Activated CD4-positive, alpha-beta T cell treated with anti-CD3 and anti-CD28 coated beads, Interleukin-2, amount 50 U/mL, for 4 hours (primary cell): ENCODE results near the gene CD276.
"Not testable (repeated sequence)": the region's sequence is repeated elsewhere in the genome, so short reads cannot be mapped to it uniquely, and the experiment has no call there.

Experiments
- DNase-seq, 2 experiments: peaks; one replicate each; pipeline ENCODE4 v3.0.0-alpha.2; 2020

CD276 gene

DNA sequence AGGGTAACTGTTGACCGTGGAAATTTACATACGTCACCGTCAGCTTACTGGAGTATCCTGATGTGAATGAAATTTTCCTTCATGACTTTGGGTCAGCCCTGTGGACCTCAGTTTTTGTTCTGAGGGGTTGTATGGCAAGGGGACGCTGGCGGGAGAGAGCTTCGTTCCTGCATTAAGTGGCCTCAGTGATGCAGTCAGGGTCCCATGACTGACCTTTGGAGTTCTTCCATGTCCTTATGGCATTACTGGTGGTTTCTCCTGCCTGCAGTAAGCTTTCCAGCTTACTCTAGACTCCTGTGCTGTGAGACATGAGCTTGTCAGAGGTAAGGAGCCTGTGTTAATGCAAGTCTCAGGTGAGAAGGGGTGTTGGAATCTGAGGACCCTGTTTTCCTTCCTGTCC is 1.8 kb downstream of the CD276 start:
- DNase-seq = no peak

- DNase-seq = no peak
Measured at GRCh38 chr15:73686781-73687256, 2.6 kb downstream of the CD276 start.

GRCh38 chr15:73687351-73687750 is 3.2 kb downstream of the CD276 start:
- DNase-seq = no peak

GRCh38 chr15:73688455-73688854 is 4.3 kb downstream of the CD276 start:
- no peak for DNase-seq

DNA sequence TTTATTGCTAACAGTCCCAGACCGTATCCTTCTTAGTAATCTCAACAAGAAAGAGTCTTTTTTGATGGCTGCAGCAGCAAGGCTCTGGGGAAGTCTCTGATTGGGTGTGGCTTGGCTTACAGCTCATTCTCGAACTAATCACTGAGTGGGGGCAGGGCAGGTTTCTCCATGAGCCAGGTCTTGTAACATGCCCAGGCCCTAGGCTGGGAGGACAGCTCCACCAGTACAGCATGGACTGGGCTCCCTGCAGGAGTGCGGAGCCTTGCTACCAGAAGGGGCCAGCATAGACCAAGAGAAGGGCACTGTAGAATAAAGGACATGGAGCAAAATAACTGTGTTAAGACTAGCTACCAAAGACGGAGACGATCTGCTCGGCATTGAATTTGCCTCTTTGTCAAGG is 7.2 kb downstream of the CD276 start:
- no peak for DNase-seq

DNA sequence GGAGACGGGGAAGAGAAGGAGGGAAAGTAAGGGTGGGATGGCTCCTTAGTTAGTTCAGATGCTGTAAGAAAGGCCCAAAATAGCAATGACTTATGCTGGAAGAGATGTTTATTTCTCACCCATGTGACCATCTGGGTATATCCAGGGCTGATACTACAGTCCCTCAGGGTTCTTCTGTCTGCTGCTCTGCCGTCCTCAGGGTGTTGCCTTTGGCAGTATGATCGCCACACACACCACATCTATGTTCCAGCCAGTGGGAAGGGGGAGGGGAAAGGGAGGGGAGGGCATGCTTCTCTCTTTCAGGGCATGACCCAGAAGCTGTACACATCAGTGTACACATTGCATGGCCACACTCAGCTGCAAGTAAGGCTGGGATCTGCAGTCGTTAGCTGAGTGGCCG is 10.2 kb downstream of the CD276 start:
- DNase-seq = no peak

GRCh38 chr15:73695773-73696640 is 11.8 kb downstream of the CD276 start:
- DNase-seq = no peak

DNA sequence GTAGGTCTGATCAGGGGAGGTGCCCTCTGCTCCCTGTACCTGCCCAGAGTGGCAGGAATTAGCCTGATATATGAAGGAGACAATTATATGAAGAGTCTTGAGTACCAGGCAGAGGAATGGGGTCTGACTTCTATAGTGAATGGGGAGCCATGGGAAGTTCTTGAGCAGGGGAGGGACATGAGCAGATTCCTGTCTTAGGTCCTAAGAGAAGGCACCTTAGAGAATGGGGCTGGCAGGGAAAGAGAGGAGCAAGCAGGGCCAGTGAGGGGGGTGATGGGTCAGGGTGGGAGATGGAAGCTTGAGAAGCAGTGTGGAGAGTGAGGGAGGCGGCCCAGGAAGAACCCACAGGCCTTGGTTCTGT is 12.4 kb downstream of the CD276 start:
- no peak for DNase-seq

GRCh38 chr15:73697033-73697467 is 12.9 kb downstream of the CD276 start:
- peak; percentile 54 to 62 for DNase-seq

DNA sequence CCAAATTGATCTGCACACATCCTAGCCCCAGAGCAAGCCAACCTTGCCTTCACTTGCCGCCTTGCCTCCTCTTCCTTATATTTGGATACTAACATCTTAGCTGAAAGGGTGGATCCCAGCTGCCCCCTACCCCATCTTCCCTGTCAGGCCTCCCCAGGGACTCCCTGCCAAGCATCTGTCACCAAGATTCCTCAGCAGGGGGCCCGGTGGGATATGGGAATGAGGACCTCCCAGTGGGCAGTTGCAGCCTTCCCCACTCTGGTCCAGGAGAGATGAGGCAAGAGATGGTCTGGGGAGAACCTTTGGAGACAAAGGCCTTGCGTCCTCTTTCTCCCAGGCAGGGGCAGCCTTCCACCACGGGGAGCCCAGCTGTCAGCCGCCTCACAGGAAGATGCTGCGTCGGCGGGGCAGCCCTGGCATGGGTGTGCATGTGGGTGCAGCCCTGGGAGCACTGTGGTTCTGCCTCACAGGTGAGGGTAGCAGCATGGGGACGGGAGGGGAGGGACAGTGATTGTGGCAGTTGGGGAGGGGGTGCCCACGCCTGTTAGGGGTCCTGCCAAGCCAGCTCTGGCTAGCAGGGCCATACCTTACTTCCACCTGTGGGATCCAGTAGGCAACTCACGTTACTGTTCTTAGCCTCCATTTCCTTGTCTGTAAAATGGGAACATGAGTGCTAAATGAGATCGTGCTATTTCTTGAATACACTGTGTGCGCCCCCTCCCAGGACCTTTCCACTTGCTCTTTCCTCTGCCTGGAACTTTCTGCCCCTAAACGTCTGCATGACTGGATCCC is 15.3 kb downstream of the CD276 start:
- DNase-seq = no peak

- peak; percentile 69 for DNase-seq
Measured at GRCh38 chr15:73700041-73700842, 16.1 kb downstream of the CD276 start.

- not testable (repeated sequence) for DNase-seq
Measured at GRCh38 chr15:73702311-73703239, 18.4 kb downstream of the CD276 start.

DNA sequence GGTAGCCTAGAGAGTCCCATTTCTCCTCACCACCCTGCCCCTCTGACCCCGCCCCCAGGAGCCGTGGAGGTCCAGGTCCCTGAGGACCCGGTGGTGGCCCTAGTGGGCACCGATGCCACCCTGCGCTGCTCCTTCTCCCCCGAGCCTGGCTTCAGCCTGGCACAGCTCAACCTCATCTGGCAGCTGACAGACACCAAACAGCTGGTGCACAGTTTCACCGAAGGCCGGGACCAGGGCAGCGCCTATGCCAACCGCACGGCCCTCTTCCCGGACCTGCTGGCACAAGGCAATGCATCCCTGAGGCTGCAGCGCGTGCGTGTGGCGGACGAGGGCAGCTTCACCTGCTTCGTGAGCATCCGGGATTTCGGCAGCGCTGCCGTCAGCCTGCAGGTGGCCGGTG is 19.4 kb downstream of the CD276 start:
- not testable (repeated sequence) for DNase-seq

GRCh38 chr15:73704142-73704868 is 20.1 kb downstream of the CD276 start:
- not testable (repeated sequence) for DNase-seq

- peak; percentile 52 to 57 for DNase-seq
Measured at GRCh38 chr15:73704869-73705645, 20.9 kb downstream of the CD276 start.

GRCh38 chr15:73708691-73709090 is 24.5 kb downstream of the CD276 start:
- no peak for DNase-seq

- DNase-seq = no peak
Measured at GRCh38 chr15:73709241-73709640, 25.1 kb downstream of the CD276 start.

DNA sequence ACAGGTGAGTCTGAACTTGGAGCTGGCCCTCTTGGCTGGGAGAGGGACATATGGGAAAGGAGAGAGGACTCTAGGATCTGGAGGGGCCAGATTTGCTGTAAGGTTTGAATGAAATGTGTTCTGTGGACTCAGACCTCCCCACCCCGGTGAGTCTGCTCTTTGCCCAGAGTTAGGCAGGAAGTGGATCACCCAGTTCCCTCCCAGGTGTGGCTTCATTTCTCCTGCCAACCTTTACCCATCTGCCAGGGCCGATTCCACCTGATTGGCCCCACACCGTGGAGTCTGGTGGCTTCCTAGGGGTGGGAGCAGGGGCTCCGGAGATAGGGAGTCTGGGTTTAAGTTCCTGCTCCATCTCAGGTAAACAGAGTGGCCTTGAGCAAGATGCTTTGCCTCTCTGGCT is 25.5 kb downstream of the CD276 start:
- DNase-seq = no peak

DNA sequence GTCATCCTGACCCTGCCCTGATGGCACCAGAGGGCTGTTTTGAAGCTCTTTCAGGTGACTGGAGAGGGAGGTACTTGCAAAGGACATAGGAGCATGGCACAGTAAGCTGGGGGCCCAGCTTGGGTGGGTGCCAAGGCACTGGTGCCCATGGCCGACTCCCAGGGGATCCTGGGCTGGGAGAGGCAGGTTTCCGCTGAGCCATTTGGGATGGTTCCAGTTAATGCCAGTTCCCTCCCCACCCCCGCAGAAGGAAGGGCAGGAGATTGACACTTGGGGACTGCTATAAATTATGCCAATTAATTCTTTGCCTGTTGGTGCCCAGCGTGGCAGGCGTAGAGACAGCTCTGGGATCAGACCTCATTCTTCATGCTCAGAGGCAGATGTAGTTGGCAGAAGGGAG is 26.1 kb downstream of the CD276 start:
- DNase-seq = no peak

GRCh38 chr15:73711526-73711925 is 27.3 kb downstream of the CD276 start:
- DNase-seq = no peak
